Dermis microvascular lymphatic vessel endothelial cell (primary cell): ENCODE measurements around the gene ELP2. TPM values are rescaled to one million over a fixed set of nuclear protein-coding genes. Genes with fewer than 3 reads are reported as not detected.
A peak's percentile ranks its signal among the peaks of the same experiment; 100 is the strongest.
"Not testable (repeated sequence)": the region's sequence is repeated elsewhere in the genome, so short reads cannot be mapped to it uniquely, and the experiment has no call there.

Experiments used
- DNase-seq, 2 donors: peaks; one replicate each; pipeline versions ENCODE4 v3.0.0 to v3.0.0-alpha.2; 2010; ENCODE audit warnings: low read depth in 2 of 2
- total RNA-seq: library from RNA; depleted of rRNA; stranded (reverse); fragments of >200 nt; gene quantifications from 2 replicates; pipeline ENCODE4 v1.2.1, GENCODE V29; 2014

ELP2 gene, protein sequence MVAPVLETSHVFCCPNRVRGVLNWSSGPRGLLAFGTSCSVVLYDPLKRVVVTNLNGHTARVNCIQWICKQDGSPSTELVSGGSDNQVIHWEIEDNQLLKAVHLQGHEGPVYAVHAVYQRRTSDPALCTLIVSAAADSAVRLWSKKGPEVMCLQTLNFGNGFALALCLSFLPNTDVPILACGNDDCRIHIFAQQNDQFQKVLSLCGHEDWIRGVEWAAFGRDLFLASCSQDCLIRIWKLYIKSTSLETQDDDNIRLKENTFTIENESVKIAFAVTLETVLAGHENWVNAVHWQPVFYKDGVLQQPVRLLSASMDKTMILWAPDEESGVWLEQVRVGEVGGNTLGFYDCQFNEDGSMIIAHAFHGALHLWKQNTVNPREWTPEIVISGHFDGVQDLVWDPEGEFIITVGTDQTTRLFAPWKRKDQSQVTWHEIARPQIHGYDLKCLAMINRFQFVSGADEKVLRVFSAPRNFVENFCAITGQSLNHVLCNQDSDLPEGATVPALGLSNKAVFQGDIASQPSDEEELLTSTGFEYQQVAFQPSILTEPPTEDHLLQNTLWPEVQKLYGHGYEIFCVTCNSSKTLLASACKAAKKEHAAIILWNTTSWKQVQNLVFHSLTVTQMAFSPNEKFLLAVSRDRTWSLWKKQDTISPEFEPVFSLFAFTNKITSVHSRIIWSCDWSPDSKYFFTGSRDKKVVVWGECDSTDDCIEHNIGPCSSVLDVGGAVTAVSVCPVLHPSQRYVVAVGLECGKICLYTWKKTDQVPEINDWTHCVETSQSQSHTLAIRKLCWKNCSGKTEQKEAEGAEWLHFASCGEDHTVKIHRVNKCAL
- 73.2 and 152 TPM in 2 replicates for total RNA-seq

DNA sequence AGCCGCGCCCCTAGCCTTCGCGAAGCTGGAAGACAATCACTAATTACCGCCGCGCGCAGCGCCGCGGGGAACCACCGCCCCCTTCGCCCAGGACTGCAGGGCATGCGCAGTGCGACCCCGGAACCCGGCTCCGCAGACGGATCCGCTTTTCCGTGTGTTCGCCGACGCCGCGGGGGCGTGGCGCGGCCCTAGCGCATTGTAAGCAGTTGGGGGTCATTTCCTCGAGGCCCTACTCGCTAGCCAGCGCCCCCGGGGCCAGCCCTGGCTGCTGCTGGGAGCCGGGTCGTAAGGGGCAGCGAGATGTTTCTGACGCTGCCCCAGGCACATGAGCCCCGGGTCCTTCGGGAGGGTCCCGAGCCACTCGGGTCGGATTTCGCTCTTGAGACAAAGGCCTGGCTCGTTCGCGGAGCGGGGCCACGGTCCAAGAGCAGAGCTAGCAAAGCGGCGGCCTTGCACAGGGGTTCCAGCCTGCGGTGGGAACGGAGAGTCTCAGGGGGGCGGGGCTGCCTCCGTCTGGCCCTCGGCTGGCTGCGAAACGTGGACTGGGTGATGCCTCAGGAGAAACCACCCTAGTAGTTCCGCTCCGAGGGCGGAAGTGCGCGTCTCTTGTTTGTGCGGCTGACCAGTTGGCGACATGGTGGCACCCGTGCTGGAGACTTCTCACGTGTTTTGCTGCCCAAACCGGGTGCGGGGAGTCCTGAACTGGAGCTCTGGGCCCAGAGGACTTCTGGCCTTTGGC, at the start of gene ELP2, which contains the start of gene SLC39A6:
TSS of gene ELP2 (plus strand) at position 600 of the 739 bp plus-strand sequence. CDS start at position 635, 35 bp downstream.
TSS of gene SLC39A6 (minus strand) at position 41 of the 739 bp plus-strand sequence. CDS start 2,333 bp downstream, outside the sequence.
- peak; percentile 92 to 96 for DNase-seq

DNA sequence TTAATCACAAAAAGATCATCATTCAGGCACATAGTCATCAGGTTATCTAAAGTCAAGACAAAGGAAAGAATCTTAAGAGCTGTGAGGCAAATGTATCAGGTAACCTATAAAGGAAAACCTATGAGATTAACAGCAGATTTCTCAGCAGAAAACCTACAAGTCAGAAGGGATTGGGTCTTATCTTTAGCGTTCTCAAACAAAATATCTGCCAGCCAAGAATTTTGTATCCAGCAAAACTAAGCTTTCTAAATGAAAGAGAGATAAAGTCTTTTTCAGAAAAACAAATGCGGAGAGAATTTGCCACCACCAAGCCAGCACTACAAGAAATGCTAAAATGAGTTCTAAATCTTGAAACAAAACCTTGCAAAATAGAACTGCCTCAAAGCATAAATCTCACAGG, 48.6 kb upstream of the ELP2 start:
- not testable (repeated sequence) for DNase-seq

DNA sequence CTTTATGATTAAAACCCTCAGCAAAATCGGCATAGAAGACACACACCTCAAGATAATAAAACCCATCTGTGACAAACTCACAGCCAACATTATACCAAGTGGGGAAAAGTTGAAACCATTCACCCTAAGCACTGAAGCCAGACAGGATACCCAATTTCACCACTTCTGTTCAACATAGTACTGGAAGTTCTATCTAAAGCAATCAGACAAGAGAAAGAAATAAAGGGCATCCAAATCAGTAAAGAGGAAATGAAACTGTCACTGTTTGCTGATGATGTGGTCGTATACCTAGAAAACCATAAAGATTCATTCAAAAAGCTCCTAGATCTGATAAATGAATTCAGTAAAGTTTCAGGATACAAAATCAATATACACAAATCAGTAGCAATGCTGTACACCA, 46.0 kb upstream of the ELP2 start:
- DNase-seq = no peak

DNA sequence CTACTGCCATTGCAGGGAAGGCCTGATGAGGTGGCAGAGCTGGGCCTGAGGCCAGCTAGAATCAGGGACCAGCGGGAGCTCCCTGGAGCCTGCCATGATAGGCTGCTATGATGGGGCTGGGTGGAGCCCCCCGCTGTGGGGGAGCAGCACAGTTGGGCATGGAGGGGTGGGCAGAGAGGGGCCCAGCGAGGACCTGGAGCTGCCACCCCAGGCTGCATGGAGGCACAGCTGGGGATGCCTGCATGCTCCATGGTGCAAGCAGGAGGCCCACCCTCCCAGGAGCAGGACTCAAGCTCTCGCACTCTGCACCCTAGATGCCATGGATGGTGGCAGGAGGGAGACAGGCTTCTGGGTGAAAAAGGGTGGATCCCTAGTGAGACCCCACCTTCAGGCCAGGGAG, 44.5 kb upstream of the ELP2 start:
- no peak for DNase-seq

DNA sequence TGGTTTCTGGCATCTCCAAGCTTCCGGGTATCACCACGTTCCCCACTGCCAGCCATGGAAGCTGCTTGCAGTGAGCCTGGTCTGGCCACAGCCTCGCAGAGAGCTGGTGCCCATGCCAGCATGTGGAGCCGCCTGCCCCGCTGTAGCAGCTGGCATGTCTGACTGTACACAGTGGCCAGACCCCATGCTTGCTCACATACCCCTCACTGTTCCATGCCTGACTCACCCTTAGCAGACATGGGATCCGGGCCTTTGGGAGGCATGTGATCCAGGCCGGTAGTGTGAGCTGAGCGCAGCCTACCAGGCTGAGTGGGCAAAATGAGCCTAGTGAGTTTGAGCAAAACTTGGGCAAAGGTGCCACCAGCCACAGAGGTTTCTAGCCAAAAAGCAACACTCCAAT, 43.5 kb upstream of the ELP2 start:
- no peak for DNase-seq

DNA sequence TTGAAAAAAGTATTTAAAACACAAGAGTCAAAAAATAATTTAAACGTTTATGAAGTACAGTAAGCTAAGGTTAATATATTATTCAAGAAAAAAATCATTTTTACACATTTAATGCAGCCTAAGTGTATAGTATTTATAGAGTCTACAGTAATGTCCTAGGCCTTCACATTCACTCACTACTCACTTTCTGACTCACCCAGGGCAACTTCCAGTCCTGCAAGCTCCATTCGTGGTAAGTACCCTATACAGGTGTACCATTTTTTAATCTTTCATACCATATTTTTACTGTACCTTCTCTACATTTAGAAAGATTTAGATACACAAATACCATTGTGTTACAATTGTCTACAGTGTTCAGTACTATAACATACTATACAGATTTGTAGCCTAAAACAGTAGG, 41.4 kb upstream of the ELP2 start:
- no peak for DNase-seq

DNA sequence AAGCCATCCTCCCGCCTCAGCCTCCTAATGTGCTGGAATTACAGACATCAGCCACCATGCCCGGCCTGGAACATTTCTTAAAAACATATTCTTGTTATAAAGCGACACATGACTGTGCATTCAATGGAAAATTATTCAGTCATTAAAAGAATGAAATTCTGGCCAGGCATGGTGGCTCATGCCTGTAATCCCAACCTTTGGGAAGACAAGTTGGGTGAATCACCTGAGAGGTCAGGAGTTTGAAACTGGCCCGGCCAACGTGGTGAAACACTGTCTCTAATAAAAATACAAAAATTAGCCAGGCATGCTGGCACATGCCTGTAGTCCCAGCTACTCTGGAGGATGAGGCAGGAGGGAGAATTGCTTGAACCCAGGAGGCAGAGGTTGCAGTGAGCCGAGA, 40.7 kb upstream of the ELP2 start:
- no peak for DNase-seq

DNA sequence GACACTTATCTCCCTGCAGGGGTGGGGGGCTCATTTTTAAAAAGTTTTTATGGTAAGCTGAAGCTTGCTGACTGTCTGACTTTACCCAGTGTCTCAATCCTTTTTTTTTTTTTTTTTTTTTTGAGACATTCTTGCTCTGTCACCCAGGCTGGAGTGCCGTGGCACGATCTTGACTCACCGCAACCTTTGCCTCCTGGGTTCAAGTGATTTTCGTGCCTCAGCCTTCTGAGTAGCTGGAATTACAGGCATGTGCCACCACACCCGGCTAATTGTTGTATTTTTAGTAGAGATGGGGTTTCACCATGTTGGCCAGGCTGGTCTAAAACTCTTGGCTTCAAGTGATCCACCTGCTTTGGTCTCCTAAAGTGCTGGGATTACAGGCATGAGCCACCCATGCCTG, 37.6 kb upstream of the ELP2 start:
- DNase-seq = not testable (repeated sequence)

DNA sequence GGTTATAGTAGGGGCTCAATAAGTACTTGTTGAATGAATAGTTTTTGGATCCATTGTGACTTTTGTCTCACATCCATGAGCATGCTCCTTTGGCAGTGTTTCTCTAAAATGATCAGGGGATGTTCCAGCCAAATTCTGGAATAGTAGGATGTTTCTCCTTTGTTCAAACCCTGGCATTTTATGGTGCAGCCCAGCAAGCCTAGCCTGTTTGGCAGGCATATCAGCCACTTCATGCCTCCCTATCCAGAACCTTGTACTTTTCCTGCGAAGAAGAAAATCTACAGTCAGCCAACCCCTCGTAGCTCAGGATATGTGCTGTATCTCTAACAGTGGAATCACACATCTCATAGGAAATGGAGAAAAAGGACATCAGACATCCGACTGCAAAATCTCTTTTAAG, 35.3 kb upstream of the ELP2 start:
- DNase-seq = no peak

DNA sequence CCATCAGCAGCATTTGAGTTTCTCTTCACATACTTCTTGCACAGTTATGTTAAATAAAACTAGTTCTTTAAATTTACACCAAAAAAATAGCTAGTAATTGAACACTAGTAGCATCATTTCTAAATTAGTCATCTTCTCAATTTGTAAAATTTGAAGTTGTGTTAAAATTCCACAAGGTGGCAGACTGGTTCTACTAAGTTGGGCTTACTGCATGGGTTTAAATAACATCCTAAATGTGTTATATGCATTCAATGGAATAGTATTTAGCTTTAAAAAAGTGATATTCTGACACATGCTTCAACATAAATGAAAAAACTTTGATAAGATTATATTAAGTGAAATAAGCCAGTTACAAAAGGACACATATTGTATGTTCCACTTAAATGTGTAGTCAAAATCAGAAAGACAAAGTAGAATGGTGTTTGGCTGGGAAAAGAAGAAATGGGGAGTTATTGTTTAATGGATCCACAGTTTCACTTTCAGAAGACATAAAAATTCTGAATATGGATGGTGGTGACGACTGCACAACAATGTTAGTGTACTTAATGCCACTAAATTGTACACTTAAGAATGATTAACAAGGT, 33.7 kb upstream of the ELP2 start:
- DNase-seq = peak; percentile 64 to 82

DNA sequence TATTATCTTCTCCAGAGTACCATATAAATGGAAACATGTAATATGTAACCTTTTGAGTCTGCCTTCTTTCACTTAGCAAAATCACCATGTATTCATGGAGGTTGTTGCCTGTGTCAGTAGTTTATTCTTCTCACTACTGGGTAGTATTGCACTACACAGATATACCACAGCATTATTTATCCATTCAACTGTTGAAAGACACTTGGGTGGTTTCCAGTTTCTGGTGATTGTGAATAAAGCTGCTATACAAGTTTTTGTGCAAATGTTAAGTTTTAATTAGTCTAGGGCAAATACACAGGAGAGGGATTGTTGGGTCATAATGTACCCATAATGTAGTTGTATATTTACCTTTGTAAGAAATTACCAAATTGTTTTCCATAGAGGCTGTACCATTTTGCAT, 32.7 kb upstream of the ELP2 start:
- no peak for DNase-seq

DNA sequence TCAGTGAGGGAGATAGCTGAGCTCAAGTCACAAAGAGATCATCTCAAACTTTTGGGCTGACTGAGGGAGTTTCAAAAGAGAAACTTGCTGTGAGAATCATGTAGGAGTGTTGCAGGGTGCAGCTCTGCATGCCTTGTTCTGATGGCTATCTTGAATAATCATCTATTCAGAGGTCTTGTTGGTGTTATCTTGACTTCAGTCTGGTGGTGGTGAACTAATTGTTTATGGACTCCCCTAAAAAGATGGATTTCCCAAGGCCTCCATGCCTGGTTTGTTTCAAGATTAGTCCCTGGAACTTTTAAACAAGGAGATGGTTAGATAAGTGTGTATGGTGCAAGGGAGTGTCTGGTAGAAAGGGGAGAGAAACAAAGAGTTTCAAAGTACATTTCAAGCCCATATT, 30.4 kb upstream of the ELP2 start:
- no peak for DNase-seq

DNA sequence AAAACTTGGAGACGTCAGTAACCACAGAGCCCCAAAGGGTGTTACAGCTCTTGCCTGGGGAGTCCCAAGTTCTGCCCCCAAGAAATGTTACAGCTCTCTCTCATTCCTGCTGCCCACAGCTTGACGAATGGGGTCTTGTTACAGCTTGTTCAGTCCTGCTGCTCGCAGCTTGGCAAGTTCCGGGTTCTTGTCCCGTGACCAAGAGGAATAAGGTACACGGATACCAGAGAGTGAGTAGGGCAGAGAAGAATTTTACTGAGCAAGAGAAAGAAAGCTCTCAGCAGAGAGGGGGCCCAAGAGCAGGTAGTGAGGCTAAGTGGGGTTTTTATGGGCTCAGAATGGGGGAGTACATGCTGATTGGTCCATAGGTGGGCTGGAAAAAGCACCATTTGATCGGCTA, 27.8 kb upstream of the ELP2 start:
- no peak for DNase-seq

DNA sequence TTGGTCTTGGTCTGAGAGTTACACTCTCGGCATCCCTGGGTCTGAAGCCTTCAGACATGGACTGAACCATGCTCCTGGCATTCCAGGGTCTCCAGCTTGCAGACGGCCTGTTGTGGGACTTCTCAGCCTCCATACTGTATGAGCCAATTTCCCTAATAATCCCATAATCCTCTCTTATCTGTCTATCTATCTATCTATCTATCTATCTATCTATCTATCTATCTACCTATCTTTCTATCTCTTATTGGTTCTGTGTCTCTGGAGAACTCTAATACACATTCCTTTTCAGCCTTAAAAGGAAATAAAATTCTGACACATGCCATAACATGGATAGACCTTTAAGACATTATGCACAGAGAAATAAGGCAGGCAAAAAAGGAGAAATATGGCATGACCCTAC, 24.9 kb upstream of the ELP2 start:
- DNase-seq = no peak

DNA sequence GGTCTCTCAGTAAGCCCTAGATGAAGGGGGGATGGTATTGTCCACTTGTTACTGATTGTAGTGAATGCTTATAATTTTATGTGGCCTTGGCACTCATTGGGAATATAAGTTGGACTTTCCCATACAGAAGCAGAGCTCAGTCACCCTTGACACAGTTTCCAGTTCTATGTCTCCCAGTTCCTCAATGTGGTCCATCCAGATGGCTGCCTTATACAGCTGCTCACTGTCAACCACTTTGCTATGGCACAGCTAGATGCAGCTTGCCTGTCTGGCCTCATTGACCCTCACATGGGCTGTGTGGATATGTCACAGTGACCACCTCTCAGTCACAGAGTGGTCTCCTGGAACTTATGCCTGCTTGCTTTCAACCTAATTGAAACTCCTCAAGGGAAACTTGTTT, 22.2 kb upstream of the ELP2 start:
- no peak for DNase-seq

DNA sequence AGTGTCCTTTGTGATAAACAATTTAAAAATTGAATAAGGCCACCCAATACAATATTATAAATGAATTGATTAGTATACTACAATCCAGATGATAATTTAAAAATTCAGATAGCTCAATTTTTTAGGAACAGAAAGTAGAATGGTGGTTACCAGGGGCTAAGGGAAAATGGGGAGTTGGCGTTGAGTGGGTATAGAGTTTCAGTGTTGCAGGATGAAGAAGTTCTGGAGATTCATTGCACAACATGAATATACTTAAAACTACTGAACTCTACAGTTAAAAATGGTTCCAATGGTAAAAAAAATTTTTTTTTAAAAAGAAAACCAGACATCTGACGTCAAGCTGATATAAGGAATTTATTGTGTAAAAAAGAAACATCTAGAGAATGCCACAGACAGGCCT, 21.5 kb upstream of the ELP2 start:
- DNase-seq = no peak

DNA sequence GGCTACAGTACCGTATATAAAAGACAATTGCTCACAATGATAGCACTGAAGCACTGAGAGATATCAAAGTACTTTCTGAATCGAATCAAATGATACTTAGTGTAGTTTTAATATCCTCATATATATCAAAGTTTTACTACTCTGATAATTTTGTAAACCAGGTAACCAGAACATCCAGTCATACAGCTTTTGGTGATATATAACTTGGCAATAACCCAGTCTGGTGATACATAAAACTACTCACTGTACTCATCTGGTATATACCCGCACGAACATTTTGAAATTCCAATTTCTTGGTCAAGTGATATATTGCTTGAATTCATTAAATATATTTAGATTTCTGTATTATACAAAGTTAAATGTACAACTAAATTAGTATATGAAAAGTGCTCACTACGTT, 21.1 kb upstream of the ELP2 start:
- DNase-seq = no peak

DNA sequence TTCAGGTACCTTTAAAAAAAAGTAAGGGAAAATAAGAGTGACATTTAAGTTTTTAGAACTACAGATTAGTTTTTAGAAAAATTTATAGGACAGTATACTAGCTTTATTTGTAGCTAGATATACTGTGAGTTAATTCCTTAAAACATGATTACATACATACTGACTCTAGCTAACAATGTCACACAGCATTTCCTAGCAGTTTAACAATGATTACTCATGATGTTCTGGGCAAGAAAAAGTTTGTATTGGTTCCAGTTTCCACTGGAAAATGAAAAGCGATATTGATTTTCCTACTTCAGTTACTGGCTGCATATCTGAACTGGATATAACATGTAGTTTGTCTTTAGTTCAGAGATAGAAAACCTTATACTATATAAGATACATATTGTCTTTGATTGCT, 20.0 kb upstream of the ELP2 start:
- DNase-seq = no peak

DNA sequence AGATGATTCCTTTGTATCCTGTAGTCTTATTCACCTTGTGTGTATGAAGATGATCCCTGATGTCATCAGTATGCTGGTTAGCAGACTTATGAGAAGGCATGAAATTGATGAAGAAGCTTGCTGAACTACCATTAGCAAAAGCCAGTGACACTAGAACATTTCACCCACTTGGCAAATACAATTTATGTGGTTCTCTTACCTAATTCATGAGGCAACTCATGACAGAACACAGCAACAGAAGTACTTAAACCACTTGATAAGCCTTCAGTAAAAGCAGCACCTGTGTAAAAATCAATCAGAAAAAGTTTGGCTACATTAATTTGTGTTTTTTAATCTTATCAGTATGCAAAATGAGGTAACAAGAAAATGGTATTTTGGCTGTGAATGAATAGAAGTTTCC, 17.4 kb upstream of the ELP2 start:
- no peak for DNase-seq

DNA sequence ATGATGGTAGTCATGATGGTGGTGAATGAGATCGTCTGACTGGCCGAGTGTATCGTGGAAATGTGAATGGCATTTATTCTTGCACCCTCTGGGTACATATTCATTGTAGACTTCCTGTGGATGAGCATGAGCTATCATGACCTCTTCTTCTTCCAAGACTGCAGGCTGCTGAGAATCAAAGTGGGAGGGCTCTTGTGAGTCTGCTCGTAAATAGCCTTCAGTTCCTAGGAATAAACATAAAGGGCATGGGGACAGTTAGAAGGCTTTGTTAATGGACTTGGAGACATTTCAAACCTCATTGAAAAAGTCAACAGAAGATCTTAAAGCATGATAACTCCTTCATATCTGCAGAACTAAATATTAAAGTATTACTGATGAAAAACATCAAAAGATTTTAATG, 15.4 kb upstream of the ELP2 start:
- no peak for DNase-seq

DNA sequence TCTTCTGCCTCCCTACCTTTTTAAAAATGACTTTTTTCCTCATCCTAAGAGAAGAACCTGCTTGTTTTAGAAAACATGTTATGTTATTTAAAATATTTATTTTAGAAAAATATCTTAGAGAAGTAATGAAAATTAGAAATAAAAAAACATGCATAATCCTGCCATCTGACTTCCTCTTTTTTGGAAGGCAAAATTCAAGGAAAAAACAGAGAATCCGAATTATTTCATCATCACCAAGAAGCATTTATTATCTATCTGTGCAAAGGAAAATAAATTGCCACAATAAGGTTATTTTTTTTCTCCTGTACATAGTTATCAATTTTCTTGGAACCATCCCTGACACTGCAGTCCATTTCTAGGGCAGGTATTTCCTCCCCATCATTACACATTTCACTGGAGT, 15.0 kb upstream of the ELP2 start:
- DNase-seq = no peak

DNA sequence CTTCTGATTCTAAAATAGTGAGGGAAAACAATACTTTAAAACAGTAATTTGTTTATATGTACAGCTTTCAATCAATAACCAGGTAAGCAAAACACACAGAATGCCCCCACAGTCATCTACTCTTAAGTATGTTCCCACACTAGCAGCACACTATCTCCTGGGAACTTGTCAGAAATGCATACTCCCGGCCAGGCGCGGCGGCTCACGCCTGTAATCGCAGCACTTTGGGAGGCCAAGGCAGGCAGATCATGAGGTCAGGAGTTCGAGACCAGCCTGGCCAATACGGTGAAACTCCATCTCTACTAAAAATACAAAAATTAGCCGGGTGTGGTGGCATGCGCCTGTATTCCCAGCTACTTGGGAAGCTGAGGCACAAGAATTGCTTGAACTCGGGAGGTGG, 12.9 kb upstream of the ELP2 start:
- DNase-seq = not testable (repeated sequence)
